T47D (cell line): ENCODE measurements around the gene FBXO44.
"Not testable (repeated sequence)": the region's sequence is repeated elsewhere in the genome, so short reads cannot be mapped to it uniquely, and the experiment has no call there.

Experiments
- DNase-seq, 2 experiments: peaks; one replicate each; pipeline versions ENCODE4 v3.0.0 to v3.0.0-alpha.2; 2011 to 2012; ENCODE audit warnings: low read depth in 1 of 2, low spot score in 1 of 2
- JUND ChIP-seq: IDR thresholded peaks from 2 replicates; pipeline ENCODE4 v1.6.1; 2012; ENCODE audit warnings: low read depth
- in situ Hi-C: cut with HindIII; loops from 2 replicates; pipeline ENCODE4 v1.10.0; 2016; ENCODE audit warnings: low sequenced_read_pairs, low pct_unique_long_range_greater_than_20kb

The FBXO44 gene

DNA sequence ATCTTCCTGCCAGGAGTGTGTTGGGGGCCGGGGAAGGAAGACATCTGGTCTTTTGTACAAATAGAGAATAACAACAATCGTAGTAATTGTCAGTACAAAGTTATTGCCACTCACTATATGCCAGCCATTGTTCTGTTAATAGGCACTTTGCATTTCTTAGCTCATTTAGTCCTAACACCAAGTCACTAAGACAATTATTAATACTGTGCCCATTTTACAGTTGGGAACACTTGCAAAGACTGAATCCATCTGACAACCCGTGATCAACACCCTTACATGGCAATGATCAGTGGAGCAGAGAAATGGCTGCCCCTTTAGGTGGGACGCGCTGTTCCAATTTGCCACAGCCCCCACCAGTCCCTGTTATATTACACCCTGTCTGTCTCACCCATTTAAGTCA is 33.8 kb upstream of the FBXO44 start:
- TF ChIP-seq JUND = no peak
- in situ Hi-C loops = no loop called here
- DNase-seq = no peak

DNA sequence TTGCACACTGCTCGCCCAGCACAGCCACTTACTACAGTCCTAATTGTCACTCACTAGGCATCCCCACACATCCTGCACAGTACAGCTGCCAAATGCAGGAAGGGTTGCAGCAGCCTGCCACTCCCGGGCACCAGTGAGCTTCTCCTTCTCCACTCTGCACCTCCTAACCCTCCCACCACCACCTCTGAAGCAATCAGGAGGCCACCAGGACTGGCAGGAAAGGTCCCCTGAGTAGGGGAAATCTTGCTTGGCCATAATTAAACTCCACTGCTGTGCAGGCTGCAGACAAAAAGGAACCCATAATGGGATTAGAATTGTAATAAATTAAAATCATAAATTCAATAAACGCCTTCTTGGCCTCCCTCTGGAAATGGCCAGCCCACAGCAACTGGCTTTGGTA is 32.3 kb upstream of the FBXO44 start:
- DNase-seq = no peak
- no peak for TF ChIP-seq JUND
- in situ Hi-C loops = no loop called here

GRCh38 chr1:11623702-11624101 is 31.0 kb upstream of the FBXO44 start:
- in situ Hi-C loops = no loop called here
- TF ChIP-seq JUND = no peak
- DNase-seq = no peak

- in situ Hi-C loops = no loop called here
- no peak for DNase-seq
- no peak for TF ChIP-seq JUND
Observed at GRCh38 chr1:11626551-11626950, 28.1 kb upstream of the FBXO44 start.

- TF ChIP-seq JUND = no peak
- in situ Hi-C loops = no loop called here
- DNase-seq = no peak
Observed at GRCh38 chr1:11628767-11629166, 25.9 kb upstream of the FBXO44 start.

GRCh38 chr1:11629184-11630016 is 25.3 kb upstream of the FBXO44 start:
- no peak for TF ChIP-seq JUND
- no peak for DNase-seq
- in situ Hi-C loops = no loop called here

DNA sequence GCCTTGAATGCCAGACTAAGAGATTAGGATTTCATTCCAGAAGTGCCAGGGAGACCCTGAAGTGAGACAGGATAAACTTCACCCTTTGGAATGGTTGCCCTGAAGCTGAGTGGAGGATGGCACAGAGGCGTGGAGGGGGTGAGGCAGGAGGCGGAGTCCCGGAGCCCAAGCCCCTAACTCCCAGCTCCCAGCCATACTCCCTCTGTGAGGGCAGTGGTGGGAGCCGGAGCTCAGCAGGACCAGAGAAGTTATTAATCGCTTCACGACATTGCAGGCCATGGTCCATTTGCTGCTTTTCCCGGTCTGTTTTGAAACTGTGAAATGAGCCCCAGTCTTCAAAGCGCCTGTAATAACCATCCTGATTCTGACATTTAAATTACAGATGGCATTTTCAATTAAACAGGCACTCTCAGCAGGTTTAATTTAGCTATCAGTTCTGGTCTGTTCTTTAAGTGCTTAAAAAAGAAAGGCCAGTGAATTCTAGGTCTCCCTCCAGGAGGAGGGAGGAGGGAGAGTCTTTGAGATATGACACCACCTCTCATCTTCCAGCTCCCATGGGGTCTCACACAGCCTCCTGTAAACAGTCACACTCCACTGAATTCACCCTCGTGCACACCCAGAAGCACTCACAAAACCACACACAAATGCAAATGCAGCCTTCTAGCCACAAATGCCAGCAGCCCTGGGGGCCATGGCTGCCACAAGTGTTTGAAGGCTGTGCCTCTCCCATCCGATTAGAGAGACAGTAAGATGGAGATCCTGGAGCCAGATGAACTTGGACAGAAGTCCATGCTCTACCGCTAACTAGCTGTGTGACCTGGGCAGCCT is 20.1 kb upstream of the FBXO44 start:
- no peak for TF ChIP-seq JUND
- in situ Hi-C loops = no loop called here
- no peak for DNase-seq

DNA sequence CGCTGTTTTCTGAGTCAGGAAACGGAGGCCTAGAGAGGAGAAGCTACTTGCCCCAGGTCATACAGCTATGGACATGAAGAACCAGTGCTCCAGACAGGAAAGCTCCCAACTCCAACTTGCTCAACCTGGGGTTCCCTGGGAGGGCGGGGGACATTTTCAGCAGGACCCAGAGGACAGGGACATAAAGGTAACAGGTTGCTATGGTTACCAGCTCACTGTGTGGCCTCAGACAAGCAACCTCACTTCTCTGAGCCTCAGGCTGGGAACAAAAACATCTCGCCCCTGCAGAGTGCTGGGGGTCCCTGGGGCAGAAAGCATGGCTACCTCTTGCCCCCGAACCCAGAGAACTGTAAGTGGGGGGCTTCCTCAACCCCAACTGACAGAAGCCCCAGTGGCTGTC is 16.6 kb upstream of the FBXO44 start:
- TF ChIP-seq JUND = no peak
- in situ Hi-C loops = no loop called here
- DNase-seq = no peak

GRCh38 chr1:11639372-11639771 is 15.3 kb upstream of the FBXO44 start:
- DNase-seq = no peak
- no peak for TF ChIP-seq JUND
- in situ Hi-C loops = no loop called here

DNA sequence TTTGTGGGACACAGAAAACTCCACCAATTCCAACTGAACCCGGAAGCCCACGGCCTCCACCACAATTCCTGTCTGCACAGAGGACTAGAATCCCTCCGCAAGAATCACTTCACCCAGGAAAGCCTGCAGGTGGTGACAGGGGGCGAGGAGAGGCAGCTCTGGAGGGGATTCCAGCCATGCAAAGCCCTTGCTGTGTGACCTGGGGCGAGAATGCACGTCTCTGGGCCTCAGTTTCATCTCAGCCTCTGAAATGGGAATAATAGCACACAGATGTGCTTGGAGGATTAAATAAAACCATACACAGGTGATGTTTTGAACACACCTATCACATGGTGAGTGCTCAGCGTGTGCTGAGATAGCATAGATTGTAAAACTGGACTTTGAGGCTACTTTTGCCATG is 14.6 kb upstream of the FBXO44 start:
- no peak for DNase-seq
- no peak for TF ChIP-seq JUND
- in situ Hi-C loops = no loop called here

GRCh38 chr1:11640944-11641343 is 13.7 kb upstream of the FBXO44 start:
- DNase-seq = no peak
- in situ Hi-C loops = no loop called here
- no peak for TF ChIP-seq JUND

DNA sequence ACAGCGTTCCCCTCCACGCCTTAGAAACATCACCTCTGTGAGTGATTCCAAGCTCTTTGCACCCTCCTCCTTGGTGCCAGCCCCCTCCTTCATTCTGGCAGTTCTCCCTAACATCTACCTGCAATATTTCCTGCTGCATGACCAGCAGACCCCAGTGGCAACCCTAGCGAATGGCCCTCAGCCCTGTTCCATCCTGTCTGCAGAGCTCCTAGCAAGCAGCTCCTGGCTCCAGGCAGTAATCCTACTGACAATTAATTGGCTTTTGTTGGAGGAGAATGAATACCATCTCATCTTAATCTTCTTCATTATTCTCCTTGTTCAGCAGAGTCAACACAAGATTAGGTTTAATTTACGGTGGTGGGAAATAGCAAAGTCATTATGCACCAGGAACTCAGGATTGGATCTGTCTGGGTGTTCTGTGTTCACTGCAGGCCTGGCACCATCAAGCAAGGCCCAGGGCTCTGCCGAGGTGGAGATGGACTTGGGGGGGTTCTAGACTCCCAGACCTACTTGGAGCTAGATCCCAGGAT is 12.8 kb upstream of the FBXO44 start:
- in situ Hi-C loops = no loop called here
- no peak for TF ChIP-seq JUND

DNA sequence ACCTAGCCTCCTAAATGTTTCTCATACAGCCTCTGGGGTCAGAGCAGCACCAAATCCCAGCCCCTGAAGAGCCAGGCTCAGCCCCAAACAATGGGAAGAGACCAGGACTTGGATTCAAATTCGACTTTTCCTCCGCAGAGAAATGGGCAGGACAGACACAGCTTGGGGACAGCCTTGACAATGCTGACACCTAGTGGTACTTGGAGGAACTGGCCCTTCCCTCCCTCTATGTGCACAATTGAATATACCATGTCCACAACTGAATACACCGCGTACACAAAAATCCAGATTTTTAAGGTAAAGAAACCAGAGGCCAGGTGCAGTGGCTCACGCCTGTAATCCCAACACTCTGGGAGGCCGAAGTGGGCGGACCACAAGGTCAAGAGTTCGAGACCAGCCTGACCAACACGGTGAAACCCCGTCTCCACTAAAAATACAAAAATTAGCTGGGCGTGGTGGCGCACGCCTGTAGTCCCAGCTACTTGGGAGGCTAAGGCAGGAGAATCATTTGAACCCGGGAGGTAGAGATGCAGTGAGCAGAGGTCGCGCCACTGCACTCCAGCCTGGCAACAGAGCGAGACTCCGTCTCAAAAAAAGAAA is 12.2 kb upstream of the FBXO44 start:
- in situ Hi-C loops = not testable (repeated sequence)

More for the DNA sequence above, 12.8 kb upstream of the FBXO44 start:
- DNase-seq = no peak

More for the DNA sequence above, 12.2 kb upstream of the FBXO44 start:
- DNase-seq = peak; percentile 68 to 70
